Measurements from ENCODE around the gene DDX42. TPM values are rescaled to one million over a fixed set of nuclear protein-coding genes. Genes with fewer than 3 reads are reported as not detected.

Gene DDX42
- total RNA-seq, 1 experiment from 2014 or later: 184 TPM

GRCh38 chr17:63827002-63827800, 53.2 kb downstream of the DDX42 start, which contains the start of the genes FTSJ3 and PSMC5:
Gene FTSJ3 (minus strand): TSS chr17:63827663. CDS start chr17:63826902, 761 bp downstream.
Gene PSMC5 (plus strand): TSS chr17:63827431. CDS start chr17:63827491, 60 bp downstream.
- Histone ChIP-seq H3K27ac (ENCODE audit: insufficient read length, low read depth, low read length) (peak within 1 kb of the TSS; percentile 75), H2BK20ac (ENCODE audit: low read depth, low read length, poor library complexity, severe bottlenecking) (no peak within 1 kb of the TSS), H4K5ac (ENCODE audit: insufficient read length, low read depth, low read length) (peak within 1 kb of the TSS; percentile 86), H3K56ac (ENCODE audit: insufficient read length, low read depth, low read length) (peak within 1 kb of the TSS; percentile 15), H2AFZ (ENCODE audit: low read length) (peak within 1 kb of the TSS; percentile 24), H3K9ac (ENCODE audit: extremely low read depth, insufficient read length, low read length) (peak within 1 kb of the TSS; percentile 94), H2BK15ac (ENCODE audit: low read depth, low read length) (no peak within 1 kb of the TSS), H2BK12ac (ENCODE audit: insufficient read length, low read depth, low read length) (peak within 1 kb of the TSS; percentile 65), H2BK5ac (ENCODE audit: insufficient read length, low read length) (peak within 1 kb of the TSS; percentile 98), H3K79me1 (ENCODE audit: insufficient read depth, low read depth, low read length, poor library complexity, severe bottlenecking) (peaks cover 3% of the 10 kb centered on the region), H3K4me1 (ENCODE audit: insufficient read depth, low read length) (no peaks in the 10 kb centered on the region), H3K14ac (ENCODE audit: insufficient read depth, low read length) (peak within 1 kb of the TSS; percentile 99), H3K27me3 (ENCODE audit: insufficient read depth, low read length) (no peaks in the 10 kb centered on the region), H4K8ac (replicated peaks; ENCODE audit: insufficient read length, low read depth, low read length) (no peak within 1 kb of the TSS), H3K23me2 (ENCODE audit: insufficient read length, low read depth, low read length, poor library complexity, severe bottlenecking) (peaks cover 6% of the 10 kb centered on the region), H3K79me2 (ENCODE audit: insufficient read depth, low read length) (peaks cover 8% of the 10 kb centered on the region; the same call in 1 of the 2 replicates), H2AK5ac (ENCODE audit: insufficient read length, low read length) (no peak within 1 kb of the TSS), H2BK120ac (ENCODE audit: low read depth, low read length, poor library complexity, severe bottlenecking) (no peak within 1 kb of the TSS), H4K91ac (ENCODE audit: insufficient read length, low read depth, low read length) (no peak within 1 kb of the TSS), H3K4ac (ENCODE audit: low read depth, low read length) (no peak within 1 kb of the TSS), H4K20me1 (ENCODE audit: control insufficient read depth, insufficient read depth, insufficient read length) (no peaks in the 10 kb centered on the region), H3K23ac (ENCODE audit: insufficient read length, low read depth, low read length) (no peak within 1 kb of the TSS), H3K4me2 (ENCODE audit: insufficient read depth, insufficient read length, low read length) (peak within 1 kb of the TSS; percentile 69), H3T11ph (ENCODE audit: low read length) (peak within 1 kb of the TSS; percentile 94), H3K18ac (ENCODE audit: insufficient read length, low read depth, low read length) (peak within 1 kb of the TSS; percentile 99), H3K9me3 (ENCODE audit: control insufficient read depth, low read depth, low read length) (no peaks in the 10 kb centered on the region)
- DNase-seq: peak; percentile 98
- peak within 1 kb of the TSS; percentile 99 to 100 for H3K4me3 Mint-ChIP-seq
- no peaks in the 10 kb centered on the region; the same call in 1 of the 2 replicates for H3K27me3 Mint-ChIP-seq (ENCODE audit: low read depth)
- whole genome bisulfite sequencing (ENCODE audit: extremely low coverage, insufficient read length, low lambda C conversion rate): no CpG with 5 or more reads among the region's 58 CpGs
- H3K27ac Mint-ChIP-seq: peak within 1 kb of the TSS; percentile 100
- H3K4me1 Mint-ChIP-seq: peaks cover 12 to 16% of the 10 kb centered on the region in 2 experiments
- peaks cover 70 to 96% (median 76%) of the 10 kb centered on the region in 3 experiments for H3K36me3 Mint-ChIP-seq (ENCODE audit: insufficient read depth in 1 of 3, low read depth in 3 of 3)
- H3K9me3 Mint-ChIP-seq: no peaks in the 10 kb centered on the region; a peak in 1 of 5 replicates
- peak; percentile 64 for TF ChIP-seq CTCF (conservative IDR thresholded peaks at IDR 0.05)
